IMR-90 (cell line): ENCODE results near the gene UBE2O. TPM values are rescaled to one million over a fixed set of nuclear protein-coding genes. Genes with fewer than 3 reads are reported as not detected.

Experiments used
- ATAC-seq: fragments of 200-7000 bp; cut with Tn5 transposase; 2 replicates; pipeline ENCODE4 v1.9.1; 2020; ENCODE audit warnings: low read depth, mild to moderate bottlenecking, moderate library complexity
- BruUV-seq: library from RNA; stranded (reverse); fragments of 400-500 nt; replicated peaks from 2 replicates; lab custom pipeline; 2021; lab: Mats Ljungman, UMichigan
- CTCF ChIA-PET: fragments of 300-600 bp; formaldehyde crosslinking; extraction: SDS; loops from one replicate; lab custom pipeline; 2021; ENCODE audit warnings: antibody characterized with exemption; lab: Yijun Ruan, JAX
- POLR2A ChIA-PET: fragments of 300-600 bp; sonication (Branson Sonifier 250); formaldehyde crosslinking; loops from one replicate; lab custom pipeline; 2022; ENCODE audit warnings: antibody characterized with exemption; ENCODE audit not compliant: unreplicated experiment; lab: Charles Lee
- DNase-seq: peaks from one replicate; pipeline ENCODE4 v3.0.0; 2013
- H2AFZ ChIP-seq: replicated peaks from 2 replicates; pipeline ENCODE3; 2013; ENCODE audit warnings: low read length, mild to moderate bottlenecking; ENCODE audit not compliant: poor library complexity
- H2AK5ac ChIP-seq: 2 replicates; pipeline ENCODE4 v1.6.1; 2013; ENCODE audit warnings: low read depth, low read length, inconsistent platforms
- H2AK9ac ChIP-seq: replicated peaks from 2 replicates; pipeline ENCODE3; 2013; ENCODE audit warnings: mild to moderate bottlenecking, low read depth, low read length, moderate library complexity; ENCODE audit not compliant: poor library complexity
- H2BK120ac ChIP-seq: 2 replicates; pipeline ENCODE4 v1.6.1; 2013; ENCODE audit warnings: low read depth, low read length, inconsistent platforms
- H2BK15ac ChIP-seq: 3 replicates; pipeline ENCODE4 v1.6.1; 2013; ENCODE audit warnings: low read depth, low read length, inconsistent platforms
- H2BK20ac ChIP-seq: 2 replicates; pipeline ENCODE4 v1.6.1; 2013; ENCODE audit warnings: low read depth, mild to moderate bottlenecking, inconsistent platforms, low read length, moderate library complexity
- H2BK5ac ChIP-seq: 2 replicates; pipeline ENCODE4 v1.6.1; 2013; ENCODE audit warnings: mild to moderate bottlenecking, low read depth, low read length, inconsistent platforms; ENCODE audit not compliant: poor library complexity, severe bottlenecking
- H3K14ac ChIP-seq: replicated peaks from 2 replicates; pipeline ENCODE4 v1.6.1; 2013; ENCODE audit warnings: low read depth, low read length, inconsistent platforms
- H3K18ac ChIP-seq: 2 replicates; pipeline ENCODE4 v1.6.1; 2013; ENCODE audit warnings: low read depth, low read length, control low read depth
- H3K23ac ChIP-seq: 2 replicates; pipeline ENCODE4 v1.6.1; 2013; ENCODE audit warnings: low read depth, low read length, inconsistent platforms
- H3K27ac ChIP-seq: 2 replicates; pipeline ENCODE4 v1.5.1; 2013; ENCODE audit warnings: mild to moderate bottlenecking, control low read depth, low read length; ENCODE audit not compliant: insufficient read depth
- H3K27me3 ChIP-seq: 2 replicates; pipeline ENCODE4 v1.6.1; 2013; ENCODE audit warnings: low read length; ENCODE audit not compliant: control insufficient read depth, insufficient read depth
- H3K36me3 ChIP-seq: 2 replicates; pipeline ENCODE4 v1.6.1; 2013; ENCODE audit warnings: low read length, mixed read lengths; ENCODE audit not compliant: control insufficient read depth, insufficient read depth
- H3K4ac ChIP-seq: 2 replicates; pipeline ENCODE4 v1.6.1; 2013; ENCODE audit warnings: low read depth, low read length, inconsistent platforms
- H3K4me1 ChIP-seq: 2 replicates; pipeline ENCODE4 v1.6.1; 2013; ENCODE audit warnings: low read length, mixed read lengths; ENCODE audit not compliant: control insufficient read depth, insufficient read depth
- H3K4me2 ChIP-seq: 2 replicates; pipeline ENCODE4 v1.6.1; 2013; ENCODE audit warnings: low read depth, mild to moderate bottlenecking, control low read depth, low read length, moderate library complexity
- H3K4me3 ChIP-seq: 2 replicates; pipeline ENCODE4 v1.5.1; 2013; ENCODE audit warnings: low read depth, mild to moderate bottlenecking, control low read depth, low read length, moderate library complexity; ENCODE audit not compliant: insufficient read depth
- H3K56ac ChIP-seq: 2 replicates; pipeline ENCODE4 v1.6.1; 2013; ENCODE audit warnings: low read length, inconsistent platforms; ENCODE audit not compliant: insufficient read depth; ENCODE audit errors: extremely low read depth
- H3K79me1 ChIP-seq, 2 experiments: 2 replicates each; pipeline ENCODE4 v1.6.1; 2013; ENCODE audit warnings: low read length in 2 of 2, inconsistent platforms in 1 of 2, low read depth in 1 of 2
- H3K9ac ChIP-seq: 2 replicates; pipeline ENCODE4 v1.6.1; 2013; ENCODE audit warnings: low read depth, low read length, control low read depth
- H3K9me1 ChIP-seq: 2 replicates; pipeline ENCODE4 v1.6.1; 2013; ENCODE audit warnings: low read length, inconsistent platforms; ENCODE audit not compliant: insufficient read depth
- H3K9me3 ChIP-seq: 2 replicates; pipeline ENCODE4 v1.6.1; 2013; ENCODE audit warnings: low read length; ENCODE audit not compliant: control insufficient read depth, insufficient read depth
- H4K20me1 ChIP-seq: 2 replicates; pipeline ENCODE4 v1.6.1; 2013; ENCODE audit warnings: low read length, inconsistent platforms; ENCODE audit not compliant: insufficient read depth
- H4K5ac ChIP-seq: 2 replicates; pipeline ENCODE4 v1.6.1; 2013; ENCODE audit warnings: mild to moderate bottlenecking, low read depth, low read length, control low read depth
- H4K8ac ChIP-seq, 2 experiments: 2 replicates each; pipeline ENCODE4 v1.6.1; 2013; ENCODE audit warnings: low read depth in 2 of 2, low read length in 2 of 2, control low read depth in 1 of 2, inconsistent platforms in 1 of 2
- H4K91ac ChIP-seq: 2 replicates; pipeline ENCODE4 v1.6.1; 2013; ENCODE audit warnings: low read depth, low read length, inconsistent platforms; ENCODE audit not compliant: insufficient read depth
- CEBPB ChIP-seq: IDR thresholded peaks from 2 replicates; pipeline ENCODE4 v1.6.1; 2012; ENCODE audit warnings: low read depth, low read length, improper control_type of control experiment
- MAZ ChIP-seq: IDR thresholded peaks from 2 replicates; pipeline ENCODE4 v1.6.1; 2012; ENCODE audit warnings: low read depth, mild to moderate bottlenecking, low read length, improper control_type of control experiment, moderate library complexity, borderline replicate concordance
- RCOR1 ChIP-seq: IDR thresholded peaks from 2 replicates; pipeline ENCODE4 v1.6.1; 2012; ENCODE audit warnings: mild to moderate bottlenecking, low read length, improper control_type of control experiment; ENCODE audit not compliant: insufficient replicate concordance
- WGBS, 2 experiments: methylation state at CpG; one replicate each; pipeline versions ENCODE4 v1.1.5 to v1.1.7; 2013; ENCODE audit warnings: missing lambda C conversion rate in 2 of 2; ENCODE audit not compliant: insufficient read length in 1 of 2; ENCODE audit errors: extremely low coverage in 2 of 2; 5-methylcytosine and 5-hydroxymethylcytosine counted together
- dilution Hi-C: fragments of 300-500 bp; cut with HindIII; formaldehyde crosslinking; loops from one replicate; pipeline ENCODE4 v1.14.3; 2018; ENCODE audit warnings: low sequenced_read_pairs; ENCODE audit not compliant: unreplicated experiment
- in situ Hi-C: fragments of 300-500 bp; cut with MboI; formaldehyde crosslinking; loops from 3 replicates; pipeline ENCODE4 v1.14.3; 2019; ENCODE audit warnings: low sequenced_read_pairs, inconsistent platforms, mixed read lengths
- intact Hi-C: fragments of 100-400 bp; cut with micrococcal nuclease; formaldehyde crosslinking; loops from 2 replicates; pipeline ENCODE4 v1.10.0; 2022
- polyA plus RNA-seq, 3 experiments: library from polyadenylated mRNA; depleted of rRNA; stranded (reverse); fragments of >200 nt; gene quantifications; 2 replicates each; pipeline ENCODE4 v1.2.3, GENCODE V29; 2012; ENCODE audit warnings: low replicate concordance in 1 of 3
- total RNA-seq: library from RNA; depleted of rRNA; stranded (reverse); fragments of >200 nt; gene quantifications from 2 replicates; pipeline ENCODE4 v1.2.3, GENCODE V29; 2012
- TF ChIP-seq, protein P1 (sequence below): fragments of 150-350 bp; IDR thresholded peaks from 2 replicates; pipeline ENCODE4 v1.6.1; 2017; ENCODE audit warnings: mild to moderate bottlenecking, antibody characterized with exemption, low read length, low read depth
- TF ChIP-seq, protein P2 (sequence below): fragments of 150-350 bp; IDR thresholded peaks from 2 replicates; pipeline ENCODE4 v1.6.1; 2016; ENCODE audit warnings: low read depth, mild to moderate bottlenecking, low read length, moderate library complexity, borderline replicate concordance
- TF ChIP-seq, protein P3 (sequence below): conservative IDR thresholded peaks from 2 replicates; pipeline ENCODE4 v1.5.1; 2012; ENCODE audit warnings: mild to moderate bottlenecking, low read depth, low read length, improper control_type of control experiment

The UBE2O gene
- total and polyA plus RNA-seq, 2 of the 4 experiments (the other 2 are of a cell fraction): 17.6 TPM

DNA sequence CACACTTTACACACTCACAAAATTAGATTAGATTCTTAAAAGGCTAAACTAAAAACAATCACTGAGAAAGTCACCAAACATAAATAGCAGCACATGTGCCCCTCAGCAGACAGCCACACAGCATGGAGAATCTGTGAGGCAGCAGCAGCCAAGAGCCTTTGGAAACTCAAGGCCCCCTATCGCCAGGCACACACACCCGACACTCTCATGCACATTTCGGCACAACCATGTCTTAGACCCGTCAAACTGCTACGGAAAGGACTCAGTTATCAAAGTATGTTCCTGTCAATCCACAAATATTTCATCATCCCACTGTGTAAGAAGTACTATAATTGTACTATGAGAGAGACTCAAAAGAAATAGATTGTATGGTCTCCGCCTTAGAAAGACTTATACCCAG lies 20.9 kb downstream of the UBE2O start:
- H2AFZ ChIP-seq: no peak overlapping the region
- H3K27ac ChIP-seq: no peak overlapping the region
- no peak overlapping the region for H3K14ac ChIP-seq
- H3K9ac ChIP-seq: no peak overlapping the region
- peaks cover 4% of the 10 kb centered on the region; the same call in 1 of the 2 replicates for H3K36me3 ChIP-seq
- no peak overlapping the region for H2AK5ac ChIP-seq
- H3K56ac ChIP-seq: no peak overlapping the region
- BruUV-seq: no TSS peak
- peaks cover 27% of the 10 kb centered on the region for H3K9me1 ChIP-seq
- H3K18ac ChIP-seq: no peak overlapping the region
- intact Hi-C loops: no loop called here
- no peak overlapping the region for H2BK15ac ChIP-seq
- no peak overlapping the region for H2BK120ac ChIP-seq
- no peak overlapping the region for H4K5ac ChIP-seq
- H3K4me1 ChIP-seq: peaks cover 15% of the 10 kb centered on the region
- DNase-seq: no peak
- no peak overlapping the region for H3K4me3 ChIP-seq
- peaks cover 78% of the 10 kb centered on the region for H4K20me1 ChIP-seq
- H2AK9ac ChIP-seq: no peak overlapping the region
- no peaks in the 10 kb centered on the region for H3K27me3 ChIP-seq
- no peak overlapping the region for H3K23ac ChIP-seq
- in situ Hi-C loops: no loop called here
- no peak overlapping the region for H3K4ac ChIP-seq
- WGBS, 2 experiments: 83% methylated on average over 1 of the region's 6 CpGs; no CpG with 5 or more reads in 1 of the 2 experiments
- no peak for ATAC-seq
- no peak overlapping the region for H2BK5ac ChIP-seq
- TF ChIP-seq RCOR1 (no peak), CEBPB (no peak), MAZ (no peak)
- TF ChIP-seq, protein P1, sequence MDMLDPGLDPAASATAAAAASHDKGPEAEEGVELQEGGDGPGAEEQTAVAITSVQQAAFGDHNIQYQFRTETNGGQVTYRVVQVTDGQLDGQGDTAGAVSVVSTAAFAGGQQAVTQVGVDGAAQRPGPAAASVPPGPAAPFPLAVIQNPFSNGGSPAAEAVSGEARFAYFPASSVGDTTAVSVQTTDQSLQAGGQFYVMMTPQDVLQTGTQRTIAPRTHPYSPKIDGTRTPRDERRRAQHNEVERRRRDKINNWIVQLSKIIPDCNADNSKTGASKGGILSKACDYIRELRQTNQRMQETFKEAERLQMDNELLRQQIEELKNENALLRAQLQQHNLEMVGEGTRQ: no peak
- TF ChIP-seq, protein P2, sequence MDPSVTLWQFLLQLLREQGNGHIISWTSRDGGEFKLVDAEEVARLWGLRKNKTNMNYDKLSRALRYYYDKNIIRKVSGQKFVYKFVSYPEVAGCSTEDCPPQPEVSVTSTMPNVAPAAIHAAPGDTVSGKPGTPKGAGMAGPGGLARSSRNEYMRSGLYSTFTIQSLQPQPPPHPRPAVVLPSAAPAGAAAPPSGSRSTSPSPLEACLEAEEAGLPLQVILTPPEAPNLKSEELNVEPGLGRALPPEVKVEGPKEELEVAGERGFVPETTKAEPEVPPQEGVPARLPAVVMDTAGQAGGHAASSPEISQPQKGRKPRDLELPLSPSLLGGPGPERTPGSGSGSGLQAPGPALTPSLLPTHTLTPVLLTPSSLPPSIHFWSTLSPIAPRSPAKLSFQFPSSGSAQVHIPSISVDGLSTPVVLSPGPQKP: no peak
- TF ChIP-seq, protein P3, sequence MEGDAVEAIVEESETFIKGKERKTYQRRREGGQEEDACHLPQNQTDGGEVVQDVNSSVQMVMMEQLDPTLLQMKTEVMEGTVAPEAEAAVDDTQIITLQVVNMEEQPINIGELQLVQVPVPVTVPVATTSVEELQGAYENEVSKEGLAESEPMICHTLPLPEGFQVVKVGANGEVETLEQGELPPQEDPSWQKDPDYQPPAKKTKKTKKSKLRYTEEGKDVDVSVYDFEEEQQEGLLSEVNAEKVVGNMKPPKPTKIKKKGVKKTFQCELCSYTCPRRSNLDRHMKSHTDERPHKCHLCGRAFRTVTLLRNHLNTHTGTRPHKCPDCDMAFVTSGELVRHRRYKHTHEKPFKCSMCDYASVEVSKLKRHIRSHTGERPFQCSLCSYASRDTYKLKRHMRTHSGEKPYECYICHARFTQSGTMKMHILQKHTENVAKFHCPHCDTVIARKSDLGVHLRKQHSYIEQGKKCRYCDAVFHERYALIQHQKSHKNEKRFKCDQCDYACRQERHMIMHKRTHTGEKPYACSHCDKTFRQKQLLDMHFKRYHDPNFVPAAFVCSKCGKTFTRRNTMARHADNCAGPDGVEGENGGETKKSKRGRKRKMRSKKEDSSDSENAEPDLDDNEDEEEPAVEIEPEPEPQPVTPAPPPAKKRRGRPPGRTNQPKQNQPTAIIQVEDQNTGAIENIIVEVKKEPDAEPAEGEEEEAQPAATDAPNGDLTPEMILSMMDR: no peak
- no peak overlapping the region for H4K91ac ChIP-seq
- H2BK20ac ChIP-seq: no peak overlapping the region
- no peaks in the 10 kb centered on the region for H3K9me3 ChIP-seq
- no peak overlapping the region for H3K4me2 ChIP-seq
- dilution Hi-C loops: no loop called here
- CTCF ChIA-PET: no interaction called here
- H4K8ac ChIP-seq: no peak overlapping the region
- POLR2A ChIA-PET: no interaction called here
- peaks cover 42 to 84% of the 10 kb centered on the region in 2 experiments for H3K79me1 ChIP-seq
